ENCODE data around the gene ANXA11.

DNA sequence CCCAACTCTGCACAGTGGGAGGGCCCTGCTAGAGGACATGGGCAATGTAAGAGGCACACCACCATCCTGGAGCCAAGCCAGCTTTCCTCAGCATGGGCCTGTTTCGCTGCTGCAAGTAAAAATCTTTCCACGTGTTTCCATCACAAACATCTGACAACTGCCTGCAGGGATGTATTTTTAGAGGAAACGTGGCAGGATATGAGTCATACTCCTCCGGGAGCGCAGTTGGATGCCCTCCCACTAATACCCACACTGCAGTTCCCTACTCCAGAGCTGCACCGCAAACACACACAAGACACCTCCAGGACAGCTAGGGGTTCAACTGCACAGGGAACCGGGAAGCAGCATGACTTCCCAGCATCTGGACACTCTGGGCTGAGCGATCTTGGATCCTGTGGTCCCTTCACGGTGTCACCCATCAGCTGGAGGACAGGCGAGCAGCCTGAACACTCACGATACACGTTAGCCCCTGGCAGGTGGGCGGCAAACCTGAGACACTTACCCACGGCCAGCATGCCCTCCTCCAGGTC is 46.7 kb downstream of the ANXA11 start:
- TF ChIP-seq CTCF (IDR thresholded peaks at IDR 0.05) (no peak), REST (IDR thresholded peaks at IDR 0.05) (no peak), CBX8 (IDR thresholded peaks at IDR 0.05) (no peak), CEBPB (IDR thresholded peaks at IDR 0.05) (no peak), RAD21 (conservative IDR thresholded peaks at IDR 0.05 in 1 of 2, IDR thresholded peaks at IDR 0.05 in 1 of 2) (0 out of 5 replicates have a peak, but pooled peaks have one; percentile 8 to 12), SREBF2 (IDR thresholded peaks at IDR 0.05) (no peak), CHD4 (IDR thresholded peaks at IDR 0.05; ENCODE audit: borderline replicate concordance) (no peak), POLR2A (IDR thresholded peaks at IDR 0.05; ENCODE audit: low read length) (no peak), PHF8 (IDR thresholded peaks at IDR 0.05; ENCODE audit: borderline replicate concordance, low read depth) (no peak), EP300 (IDR thresholded peaks at IDR 0.05) (no peak)
- TF ChIP-seq, protein P1, sequence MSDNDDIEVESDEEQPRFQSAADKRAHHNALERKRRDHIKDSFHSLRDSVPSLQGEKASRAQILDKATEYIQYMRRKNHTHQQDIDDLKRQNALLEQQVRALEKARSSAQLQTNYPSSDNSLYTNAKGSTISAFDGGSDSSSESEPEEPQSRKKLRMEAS (IDR thresholded peaks at IDR 0.05): peak; percentile 94
- TF ChIP-seq, protein P2, sequence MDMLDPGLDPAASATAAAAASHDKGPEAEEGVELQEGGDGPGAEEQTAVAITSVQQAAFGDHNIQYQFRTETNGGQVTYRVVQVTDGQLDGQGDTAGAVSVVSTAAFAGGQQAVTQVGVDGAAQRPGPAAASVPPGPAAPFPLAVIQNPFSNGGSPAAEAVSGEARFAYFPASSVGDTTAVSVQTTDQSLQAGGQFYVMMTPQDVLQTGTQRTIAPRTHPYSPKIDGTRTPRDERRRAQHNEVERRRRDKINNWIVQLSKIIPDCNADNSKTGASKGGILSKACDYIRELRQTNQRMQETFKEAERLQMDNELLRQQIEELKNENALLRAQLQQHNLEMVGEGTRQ (IDR thresholded peaks at IDR 0.05): no peak

Data from A549 (cell line).